ENCODE data around the gene PRKAG2. TPM values are rescaled to one million over a fixed set of nuclear protein-coding genes. Genes with fewer than 3 reads are reported as not detected.
"Not testable (repeated sequence)": the region's sequence is repeated elsewhere in the genome, so short reads cannot be mapped to it uniquely, and the experiment has no call there.

The PRKAG2 gene
- total and polyA plus RNA-seq, 5 experiments from 2014 or later, result 29.5 to 63.5 (median 34.1) TPM

- no peaks in the 10 kb centered on the region for H3K9me3 Mint-ChIP-seq
- no peak for DNase-seq
- peaks cover 0 to 13% (median 2%) of the 10 kb centered on the region in 3 donors for H3K36me3 Mint-ChIP-seq
- H3K27ac Mint-ChIP-seq, result peak overlapping the region in 4 of 10 donors; percentile 27 to 86 (median 74)
- peaks cover 17 to 37% (median 28%) of the 10 kb centered on the region in 4 donors for H3K4me1 Mint-ChIP-seq
- no peak for ATAC-seq
- POLR2A ChIA-PET, result no interaction called here
- no peaks in the 10 kb centered on the region for H3K27me3 Mint-ChIP-seq
- no peak overlapping the region for H3K4me3 Mint-ChIP-seq
These were observed 44.3 kb downstream of the PRKAG2 start for GRCh38 chr7:151832656-151833055.

- ATAC-seq (no peak), DNase-seq (no peak)
- Mint-ChIP-seq H3K27me3 (no peaks in the 10 kb centered on the region), H3K4me1 (peaks cover 18 to 38% (median 27%) of the 10 kb centered on the region in 4 donors), H3K9me3 (no peaks in the 10 kb centered on the region), H3K36me3 (peaks cover 0 to 14% (median 2%) of the 10 kb centered on the region in 3 donors), H3K27ac (peak overlapping the region in 1 of 10 donors; percentile 86), H3K4me3 (no peak overlapping the region)
- POLR2A ChIA-PET, result no interaction called here
These were observed 44.8 kb downstream of the PRKAG2 start for GRCh38 chr7:151832138-151832537.

GRCh38 chr7:151831606-151832005, 45.3 kb downstream of the PRKAG2 start:
- H3K4me1 Mint-ChIP-seq, result peaks cover 16 to 38% (median 30%) of the 10 kb centered on the region in 4 donors

GRCh38 chr7:151830121-151830830, 46.6 kb downstream of the PRKAG2 start:
- ATAC-seq (no peak), DNase-seq (no peak)
- H3K27ac Mint-ChIP-seq, result no peak overlapping the region
- no peak overlapping the region for H3K4me3 Mint-ChIP-seq
- peaks cover 20 to 46% (median 38%) of the 10 kb centered on the region in 4 donors for H3K4me1 Mint-ChIP-seq
- peaks cover 0 to 14% (median 2%) of the 10 kb centered on the region in 3 donors for H3K36me3 Mint-ChIP-seq
- H3K9me3 Mint-ChIP-seq, result no peaks in the 10 kb centered on the region
- POLR2A ChIA-PET, result no interaction called here
- H3K27me3 Mint-ChIP-seq, result no peaks in the 10 kb centered on the region

More at GRCh38 chr7:151831606-151832005, 45.3 kb downstream of the PRKAG2 start:
- POLR2A ChIA-PET, result no interaction called here
- no peak for ATAC-seq
- no peak for DNase-seq
- Mint-ChIP-seq H3K4me3 (no peak overlapping the region), H3K27me3 (no peaks in the 10 kb centered on the region), H3K9me3 (no peaks in the 10 kb centered on the region), H3K36me3 (peaks cover 0 to 14% (median 2%) of the 10 kb centered on the region in 3 donors), H3K27ac (no peak overlapping the region)

- ATAC-seq (no peak), DNase-seq (no peak)
- Mint-ChIP-seq H3K27me3 (no peaks in the 10 kb centered on the region), H3K4me1 (peaks cover 18 to 46% (median 36%) of the 10 kb centered on the region in 4 donors), H3K36me3 (peaks cover 0 to 14% (median 2%) of the 10 kb centered on the region in 3 donors), H3K27ac (peak overlapping the region in 1 of 10 donors; percentile 34), H3K4me3 (no peak overlapping the region), H3K9me3 (no peaks in the 10 kb centered on the region)
- POLR2A ChIA-PET, result no interaction called here
These were observed 47.2 kb downstream of the PRKAG2 start for GRCh38 chr7:151829707-151830106.

- peak overlapping the region in 2 of 10 donors; percentile 32 to 62 for H3K27ac Mint-ChIP-seq
- POLR2A ChIA-PET, result no interaction called here
- H3K9me3 Mint-ChIP-seq, result no peaks in the 10 kb centered on the region
These were observed 49.3 kb downstream of the PRKAG2 start for GRCh38 chr7:151827620-151828019.

GRCh38 chr7:151826316-151826715, 50.6 kb downstream of the PRKAG2 start:
- POLR2A ChIA-PET, result interaction anchor here (0.6 kb wide), 1 partner anchor 862 kb away, joined by 3 read pairs; no protein-coding TSS in a partner anchor
- ATAC-seq, H3K27me3 Mint-ChIP-seq, H3K36me3 Mint-ChIP-seq, H3K4me3 Mint-ChIP-seq, DNase-seq, H3K9me3 Mint-ChIP-seq: not testable (repeated sequence)
- peaks cover 15 to 60% (median 23%) of the 10 kb centered on the region in 4 donors for H3K4me1 Mint-ChIP-seq
- peak overlapping the region in 2 of 10 donors; percentile 40 to 64 for H3K27ac Mint-ChIP-seq

More at GRCh38 chr7:151827620-151828019, 49.3 kb downstream of the PRKAG2 start:
- Mint-ChIP-seq H3K27me3 (no peaks in the 10 kb centered on the region), H3K4me3 (no peak overlapping the region), H3K4me1 (peaks cover 14 to 54% (median 21%) of the 10 kb centered on the region in 4 donors), H3K36me3 (peaks cover 0 to 10% (median 2%) of the 10 kb centered on the region in 3 donors)
- DNase-seq, result no peak
- ATAC-seq, result no peak

- Mint-ChIP-seq H3K27ac (peak overlapping the region in 1 of 10 donors; percentile 64), H3K36me3 (peaks cover 0 to 12% (median 2%) of the 10 kb centered on the region in 3 donors), H3K9me3 (no peaks in the 10 kb centered on the region), H3K4me3 (no peak overlapping the region), H3K27me3 (no peaks in the 10 kb centered on the region), H3K4me1 (peaks cover 17 to 64% (median 23%) of the 10 kb centered on the region in 4 donors)
- no peak for ATAC-seq
- POLR2A ChIA-PET, result interaction anchor here (0.6 kb wide), 1 partner anchor 862 kb away, joined by 3 read pairs; no protein-coding TSS in a partner anchor
- DNase-seq, result no peak
These were observed 51.2 kb downstream of the PRKAG2 start for GRCh38 chr7:151825721-151826120.

GRCh38 chr7:151824373-151824933, 52.5 kb downstream of the PRKAG2 start:
- Mint-ChIP-seq H3K27ac (peak overlapping the region in 1 of 10 donors; percentile 43), H3K27me3 (no peaks in the 10 kb centered on the region), H3K36me3 (peaks cover 0 to 15% (median 2%) of the 10 kb centered on the region in 3 donors), H3K9me3 (no peaks in the 10 kb centered on the region), H3K4me3 (no peak overlapping the region), H3K4me1 (peaks cover 18 to 64% (median 24%) of the 10 kb centered on the region in 4 donors)
- DNase-seq (no peak), ATAC-seq (no peak)
- POLR2A ChIA-PET, result no interaction called here

GRCh38 chr7:151823566-151824372, 53.1 kb downstream of the PRKAG2 start:
- H3K4me1 Mint-ChIP-seq, result peaks cover 13 to 57% (median 20%) of the 10 kb centered on the region in 4 donors
- peak overlapping the region in 1 of 10 donors; percentile 43 for H3K27ac Mint-ChIP-seq
- POLR2A ChIA-PET, result no interaction called here

GRCh38 chr7:151822541-151823181, 54.3 kb downstream of the PRKAG2 start:
- H3K4me3 Mint-ChIP-seq, result no peak overlapping the region
- no peak for DNase-seq
- H3K36me3 Mint-ChIP-seq, result peaks cover 0 to 7% (median 0%) of the 10 kb centered on the region in 3 donors
- POLR2A ChIA-PET, result no interaction called here
- H3K27ac Mint-ChIP-seq, result no peak overlapping the region
- peaks cover 11 to 48% (median 23%) of the 10 kb centered on the region in 4 donors for H3K4me1 Mint-ChIP-seq
- H3K9me3 Mint-ChIP-seq, result no peaks in the 10 kb centered on the region
- H3K27me3 Mint-ChIP-seq, result no peaks in the 10 kb centered on the region
- ATAC-seq, result no peak

More at GRCh38 chr7:151823566-151824372, 53.1 kb downstream of the PRKAG2 start:
- Mint-ChIP-seq H3K9me3 (no peaks in the 10 kb centered on the region), H3K27me3 (no peaks in the 10 kb centered on the region), H3K36me3 (peaks cover 0 to 12% (median 0%) of the 10 kb centered on the region in 3 donors), H3K4me3 (no peak overlapping the region)
- ATAC-seq, result no peak
- DNase-seq, result no peak
